CD4-positive, alpha-beta T cell treated with Interleukin-6 at 100 ng/mL for 8 hours (primary cell): Measurements from ENCODE around the gene TCOF1.
"Not testable (repeated sequence)": the region's sequence is repeated elsewhere in the genome, so short reads cannot be mapped to it uniquely, and the experiment has no call there.

Experiments used
- DNase-seq: peaks from one replicate; pipeline ENCODE4 v3.0.0-alpha.2; 2020; ENCODE audit warnings: mixed read lengths, low spot score

The TCOF1 gene

DNA sequence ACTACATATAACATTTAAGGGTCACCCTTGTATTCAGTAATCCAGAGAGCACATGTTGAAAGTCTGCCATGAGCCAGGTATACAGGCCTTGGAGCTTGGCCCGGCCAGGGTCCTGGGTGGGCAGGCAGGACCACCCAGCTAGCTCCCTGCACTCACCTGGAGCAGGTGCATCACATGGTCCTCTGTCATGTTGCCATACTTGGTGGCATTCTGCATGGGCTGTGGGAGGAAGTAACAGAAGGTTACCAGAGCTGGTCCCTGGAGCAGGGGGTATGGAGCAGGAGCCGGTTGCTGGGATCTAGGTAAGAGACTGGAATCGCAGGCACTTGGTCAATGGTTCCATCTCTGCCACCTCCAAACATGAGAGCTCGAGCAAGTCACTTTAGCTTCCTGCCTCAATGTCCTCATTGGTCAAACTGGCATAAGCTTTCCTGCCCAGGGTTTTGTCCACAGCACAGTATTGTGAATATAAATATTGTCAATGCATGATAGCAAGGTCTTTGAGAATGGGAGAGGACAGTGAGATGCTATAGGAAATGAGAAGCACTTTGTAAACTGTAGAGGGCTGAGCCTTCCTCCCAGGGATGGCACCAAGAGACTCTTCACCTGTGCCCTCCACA is 48.7 kb downstream of the TCOF1 start:
- no peak for DNase-seq

DNA sequence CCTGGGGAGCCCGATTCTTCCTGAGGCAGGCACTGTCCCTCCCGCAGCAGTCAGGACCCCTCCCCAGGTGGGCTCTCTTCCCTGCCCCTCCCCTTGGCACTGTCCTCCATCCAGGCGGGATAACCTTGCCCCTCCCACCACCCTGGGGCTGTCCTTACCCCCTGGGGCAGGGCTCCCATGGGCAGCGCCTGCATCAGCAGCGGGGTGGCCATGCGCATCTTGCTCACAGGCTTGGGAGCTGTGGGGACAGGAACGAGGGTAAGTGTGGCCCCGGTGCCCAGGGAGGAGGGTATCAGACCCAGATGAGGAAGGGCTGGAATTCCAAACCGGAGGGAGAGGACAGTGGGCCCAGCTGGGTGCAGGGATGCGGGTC is 49.2 kb downstream of the TCOF1 start:
- no peak for DNase-seq

DNA sequence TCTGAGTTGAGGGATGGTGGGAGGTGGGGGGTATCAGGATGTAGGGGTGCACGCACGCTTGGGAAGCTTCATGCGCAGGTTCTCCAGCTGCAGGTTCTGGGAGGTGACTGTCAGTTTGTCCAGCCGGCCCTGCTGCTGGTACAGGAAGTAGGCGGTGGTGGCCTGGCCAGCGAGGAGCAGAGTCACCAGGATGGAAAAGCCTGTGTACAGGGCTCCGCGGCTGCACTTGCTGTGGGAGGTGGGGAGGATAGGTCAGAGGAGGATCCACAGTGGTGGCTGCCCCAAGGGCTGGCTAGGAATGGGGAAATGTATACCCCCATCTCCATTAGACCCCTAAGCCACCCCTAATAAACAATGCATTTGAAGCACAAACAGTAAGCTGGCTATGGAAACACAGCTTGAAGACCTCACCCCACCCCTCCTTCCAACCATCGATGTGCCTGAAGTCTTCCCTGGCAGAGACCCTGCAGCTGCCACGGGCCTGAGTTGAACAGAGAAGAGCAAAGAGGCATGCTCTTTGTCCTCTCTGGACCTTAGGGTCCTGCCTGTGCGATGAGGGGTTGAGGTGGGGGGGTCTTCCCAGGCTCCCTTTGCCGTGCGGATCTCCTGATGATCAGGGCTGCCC is 49.7 kb downstream of the TCOF1 start:
- no peak for DNase-seq

DNA sequence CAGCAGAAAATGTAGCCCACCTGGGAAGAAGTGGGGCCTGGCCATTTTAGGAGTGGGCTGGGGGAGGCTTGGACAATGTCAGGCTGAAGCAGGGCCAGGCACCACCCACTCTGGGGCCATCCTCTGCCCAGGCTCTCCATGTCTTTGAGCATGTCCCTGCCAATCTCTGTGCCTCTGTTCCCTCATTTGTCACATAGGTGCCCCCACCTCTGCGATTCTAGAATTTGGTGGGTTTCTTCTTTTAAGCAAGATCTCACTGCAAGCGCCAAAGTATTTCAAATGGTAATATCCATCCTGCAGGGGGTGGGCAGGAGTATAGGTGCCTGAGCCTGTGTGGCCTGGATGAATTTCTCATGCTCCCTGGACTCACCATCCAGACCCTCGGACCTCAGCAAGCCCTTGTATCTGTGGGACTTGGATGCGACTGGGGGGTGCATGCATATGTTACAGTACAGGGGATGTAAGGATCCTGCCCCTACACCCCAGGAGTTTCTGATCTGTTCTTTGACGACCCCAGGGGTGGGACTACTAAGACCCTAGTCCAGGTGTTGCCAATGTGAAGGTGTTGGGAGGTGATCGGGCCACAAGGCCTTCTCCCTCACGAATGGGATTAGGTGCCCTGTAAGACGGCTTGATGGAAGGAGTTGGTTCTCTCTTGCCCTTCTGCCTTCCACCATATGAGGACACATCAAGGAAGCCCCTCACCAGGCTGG is 50.9 kb downstream of the TCOF1 start:
- no peak for DNase-seq

DNA sequence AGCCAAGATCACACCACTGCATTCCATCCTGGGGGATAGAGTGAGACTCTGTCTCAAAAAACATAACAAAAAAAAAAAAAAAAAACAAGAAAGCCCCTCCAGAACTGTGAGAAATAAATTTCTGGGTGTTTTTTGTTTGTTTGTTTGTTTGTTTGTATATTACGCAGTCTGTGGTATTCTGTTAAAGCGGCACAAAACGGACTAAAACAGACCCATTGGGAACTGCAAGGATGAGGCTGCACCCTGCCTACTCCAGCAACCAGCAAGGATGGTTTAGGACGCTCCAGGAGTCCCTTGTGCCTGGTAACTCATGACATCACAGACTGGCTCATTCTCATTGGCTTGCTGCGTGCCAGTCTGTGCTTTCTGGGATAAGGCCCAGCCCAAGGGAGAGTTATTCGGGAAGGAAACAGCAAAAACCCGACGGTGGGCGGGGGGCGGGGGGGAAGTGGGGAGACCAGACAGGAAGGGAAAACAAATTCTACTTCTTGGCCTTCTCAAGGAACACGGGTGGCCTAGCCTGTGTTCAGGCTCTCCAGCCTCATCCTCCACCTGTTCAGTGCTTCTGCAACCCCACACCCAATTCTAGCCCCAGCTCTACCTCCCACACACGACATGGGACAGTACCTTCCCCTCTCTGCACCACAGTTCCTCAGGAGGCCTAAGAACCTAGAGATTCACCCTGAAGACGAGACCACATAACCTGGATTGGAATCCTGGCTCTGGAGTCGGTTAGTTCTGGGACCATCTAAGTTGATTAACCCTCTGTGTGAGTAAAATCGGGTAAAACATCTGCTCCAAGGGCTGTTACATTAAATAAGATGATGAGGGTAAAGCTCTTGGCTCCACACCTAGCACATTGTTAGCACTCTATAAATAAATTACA is 52.4 kb downstream of the TCOF1 start:
- peak; percentile 55 for DNase-seq

DNA sequence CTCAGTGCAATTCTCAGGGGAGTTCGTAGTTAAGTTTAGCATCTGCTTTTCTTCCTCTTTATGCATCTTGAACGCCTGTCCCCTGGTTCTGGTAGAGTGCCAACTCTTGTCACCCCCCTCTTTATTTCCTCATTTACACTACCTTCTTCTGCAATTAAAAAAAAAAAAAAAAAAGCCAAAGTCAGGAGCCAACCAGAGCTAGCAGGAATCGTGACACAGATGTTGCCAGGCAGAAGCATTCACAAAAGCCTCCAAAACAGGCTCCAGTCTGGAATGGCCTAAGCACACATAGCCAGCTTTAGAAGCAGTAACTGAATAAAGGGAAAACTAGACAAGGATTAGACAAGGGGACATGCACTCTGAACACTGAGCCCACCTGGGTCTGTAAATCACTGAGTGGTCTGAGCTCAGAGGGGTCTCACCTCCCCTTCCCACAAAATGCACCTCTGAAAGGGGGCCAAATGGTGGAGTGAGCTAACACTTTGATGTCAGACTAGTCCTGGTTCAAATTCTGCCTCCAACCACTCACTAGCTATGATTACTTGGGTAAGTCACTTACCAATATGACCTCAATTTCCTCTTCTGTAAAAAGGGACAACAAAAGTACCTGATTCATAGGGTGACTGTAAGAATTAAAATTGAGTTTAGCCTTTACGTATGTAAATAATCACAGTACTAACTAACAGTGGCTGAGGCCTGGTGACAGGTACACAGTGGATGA is 53.2 kb downstream of the TCOF1 start:
- peak; percentile 63 for DNase-seq

DNA sequence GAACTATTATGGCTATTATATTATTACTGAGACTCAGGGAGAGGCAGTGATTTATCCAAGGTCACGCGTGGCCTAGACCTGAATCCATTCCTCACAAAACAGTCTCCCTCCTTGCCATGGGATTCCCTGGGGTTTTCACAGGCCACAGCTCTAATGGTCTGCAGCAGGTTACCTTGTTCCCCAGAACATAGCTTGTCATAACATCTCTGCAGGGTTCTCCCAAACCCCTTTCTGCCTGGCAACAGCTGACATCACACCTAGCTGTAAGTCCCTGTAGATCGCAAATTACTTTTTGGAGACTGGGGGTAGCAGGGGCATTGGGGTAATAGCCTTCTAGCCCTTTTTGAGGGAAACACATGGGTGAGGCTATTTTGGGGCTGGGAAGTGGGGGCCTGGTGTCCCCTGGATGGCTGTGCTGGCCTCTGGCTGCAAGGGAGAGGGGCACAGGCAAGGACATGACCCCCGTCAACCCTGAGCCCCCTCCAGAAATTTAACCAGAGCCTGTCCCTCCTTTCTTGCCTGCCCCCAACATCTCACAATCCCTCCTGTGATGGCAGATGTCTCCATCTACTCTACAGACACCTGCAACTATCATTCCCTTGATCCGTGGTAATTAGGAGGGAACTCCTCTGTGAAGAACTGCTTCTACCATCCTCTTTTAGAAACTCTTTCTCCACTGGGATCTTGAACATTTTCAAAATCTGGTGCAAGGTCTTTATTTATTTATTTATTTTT is 53.9 kb downstream of the TCOF1 start:
- DNase-seq = peak; percentile 62

DNA sequence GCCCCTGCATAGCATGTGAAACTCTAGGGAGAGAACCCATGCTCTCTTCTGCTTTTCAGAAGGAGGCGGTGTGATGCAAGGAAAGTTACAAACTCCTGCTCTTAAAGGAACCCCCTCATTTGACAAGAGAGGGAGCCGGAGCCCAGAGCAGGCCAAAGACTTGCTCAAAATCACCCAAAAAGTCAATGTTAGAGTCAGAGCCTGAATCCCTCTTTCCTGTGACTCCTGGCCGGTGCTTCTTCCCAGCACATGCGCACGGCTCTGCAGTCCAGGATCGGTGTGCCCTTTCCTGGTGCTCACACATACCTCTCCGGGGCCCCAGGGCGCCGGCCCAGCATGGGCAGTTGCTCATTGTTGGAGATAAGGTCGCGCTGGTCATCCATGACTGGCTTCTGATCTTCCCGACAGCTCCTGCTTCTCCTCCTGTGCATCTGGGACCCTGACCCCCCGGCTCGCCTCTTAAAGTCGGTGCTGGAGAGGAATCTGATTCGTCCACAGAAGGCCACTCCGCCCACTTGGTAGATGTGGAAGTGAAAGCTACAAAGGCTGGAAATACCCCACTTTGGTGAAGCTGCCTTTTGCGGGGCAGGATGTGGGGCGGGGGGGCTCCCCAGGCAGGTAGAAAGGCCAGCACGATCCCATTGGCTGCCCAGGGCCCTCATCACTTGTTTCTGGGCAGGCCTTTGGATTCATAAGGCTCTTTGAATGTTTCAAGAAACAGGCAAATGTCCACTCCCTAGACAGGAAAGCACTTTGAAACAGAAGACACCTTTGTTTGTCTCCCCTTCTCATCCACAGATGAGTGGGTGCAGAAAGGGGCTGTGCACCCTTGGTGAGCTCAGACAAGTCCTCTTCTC is 55.0 kb downstream of the TCOF1 start, which contains the start of gene CD74:
TSS of gene CD74 (minus strand) at position 592 of the 857 bp plus-strand sequence. CDS start at position 431, 161 bp downstream.
- peak; percentile 95 for DNase-seq

DNA sequence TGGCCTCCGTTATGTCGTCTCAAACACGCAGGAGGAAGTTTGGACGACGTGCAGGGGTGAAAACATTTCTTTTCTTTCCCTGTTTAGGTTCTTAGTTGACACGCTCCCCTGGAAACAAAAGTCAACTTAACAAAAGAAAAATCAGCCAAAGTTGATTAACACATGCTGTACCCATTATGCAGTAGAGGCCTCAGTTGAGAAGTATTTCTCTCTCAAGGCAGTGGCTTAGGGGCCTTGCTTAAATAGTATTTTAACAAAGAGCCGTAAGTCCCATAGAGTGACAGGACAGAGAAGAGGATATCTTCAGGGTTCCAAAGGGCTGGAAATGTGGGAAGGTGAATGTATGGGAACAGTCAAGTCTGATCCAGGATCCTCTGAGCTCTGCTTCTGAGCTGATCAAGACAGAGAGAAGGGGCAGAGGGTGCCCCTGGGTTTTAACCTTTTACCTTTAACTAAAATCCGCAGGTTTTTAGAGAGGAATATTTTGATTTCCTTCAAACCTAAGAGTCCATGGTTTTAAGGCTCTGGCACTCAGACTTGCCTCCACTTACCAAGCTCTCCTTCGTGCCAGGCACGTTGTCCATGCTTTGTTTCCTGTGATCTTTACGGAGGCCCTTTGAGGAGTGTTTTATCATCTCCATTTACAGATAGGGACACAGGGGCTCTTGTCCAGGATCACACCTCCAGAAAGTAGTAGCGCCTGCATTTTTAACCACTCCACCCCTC is 55.8 kb downstream of the TCOF1 start:
- no peak for DNase-seq

DNA sequence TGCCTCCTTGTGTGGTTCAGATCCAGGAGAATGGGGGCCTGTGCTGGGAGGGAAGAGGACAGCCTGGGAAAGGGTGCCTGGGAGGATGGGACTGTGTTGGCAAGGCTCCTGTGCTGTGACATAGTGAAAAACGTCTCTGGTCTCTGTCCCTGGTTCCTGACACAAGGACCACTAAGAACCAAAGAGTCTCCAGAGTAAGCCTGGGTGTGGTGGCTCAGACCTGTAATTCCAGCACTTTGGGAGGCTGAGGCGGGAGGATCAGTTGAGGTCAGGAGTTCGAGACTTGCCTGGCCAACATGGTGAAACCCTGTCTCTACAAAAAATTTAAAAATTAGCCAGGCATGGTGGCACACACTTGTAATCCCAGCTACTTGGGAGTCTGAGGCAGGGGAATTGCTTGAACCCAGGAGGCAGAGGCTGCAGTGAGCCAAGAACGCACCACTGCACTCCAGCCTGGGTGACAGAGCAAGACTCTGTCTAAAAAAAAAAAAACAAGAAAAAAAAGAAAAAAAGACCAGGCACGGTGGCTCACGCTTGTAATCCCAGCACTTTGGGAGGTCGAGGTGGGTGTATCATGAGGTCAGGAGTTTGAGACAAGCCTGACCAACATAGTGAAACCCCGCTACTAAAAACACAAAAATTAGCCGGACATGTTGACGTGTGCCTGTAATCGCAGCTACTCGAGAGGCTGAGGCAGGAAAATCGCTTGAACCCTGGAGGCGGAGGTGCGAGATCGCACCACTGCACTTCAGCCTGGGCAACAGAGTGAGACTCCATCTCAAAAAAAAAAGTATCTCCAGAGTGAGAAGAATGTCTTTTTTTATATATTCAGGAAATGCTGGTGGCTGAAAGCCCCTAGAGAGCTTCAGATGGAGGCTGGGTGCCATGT is 56.6 kb downstream of the TCOF1 start:
- not testable (repeated sequence) for DNase-seq

DNA sequence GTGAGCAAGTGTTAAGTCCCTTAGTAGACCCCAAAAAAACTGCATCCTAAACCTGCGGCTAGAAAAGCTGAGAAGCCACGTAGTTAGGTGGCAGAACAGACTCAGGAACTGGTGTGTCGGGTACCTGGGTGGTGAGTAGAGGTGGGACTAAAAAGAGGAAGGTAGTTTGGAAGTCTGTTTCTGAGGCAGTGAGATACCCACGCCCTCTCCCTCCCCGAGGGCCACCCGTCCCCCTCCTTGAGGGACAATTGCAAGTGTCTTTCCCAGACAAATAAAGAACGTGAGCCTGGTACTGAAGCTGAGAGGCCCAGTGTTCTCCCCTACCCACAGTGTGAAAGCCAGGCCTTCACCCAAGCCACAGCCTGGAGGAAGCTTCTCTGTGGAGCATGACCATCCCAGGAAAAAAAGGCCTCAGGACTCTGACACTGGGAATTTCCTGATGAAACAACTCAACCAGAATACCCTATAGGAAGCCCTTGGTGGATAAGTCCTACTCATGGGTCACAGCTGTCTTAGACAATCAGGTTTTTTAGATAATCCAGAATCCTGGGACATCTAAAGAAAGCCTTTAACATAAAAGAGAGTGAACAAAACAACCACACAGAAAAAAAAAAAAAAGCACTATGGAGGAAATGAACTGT is 62.3 kb downstream of the TCOF1 start:
- no peak for DNase-seq

DNA sequence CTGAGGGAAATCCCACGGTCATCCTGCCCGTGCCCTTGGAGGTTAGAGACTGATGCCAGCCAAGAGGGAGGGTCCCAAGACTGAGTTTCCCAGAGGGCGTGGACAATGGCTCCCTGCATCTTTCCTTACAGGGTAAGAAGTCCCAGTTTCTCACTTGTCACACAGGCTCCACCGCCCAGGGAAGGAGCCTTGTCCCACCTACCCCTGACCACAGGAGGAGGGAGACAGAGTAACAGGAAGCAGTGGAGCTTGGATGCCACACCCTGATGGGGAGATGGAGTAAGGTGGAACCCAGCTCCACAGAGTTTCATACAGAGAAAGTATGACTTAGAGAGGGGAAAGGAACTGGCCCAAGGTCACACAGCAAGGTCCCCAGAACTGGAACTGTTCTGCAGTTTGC is 64.6 kb downstream of the TCOF1 start:
- DNase-seq = no peak

DNA sequence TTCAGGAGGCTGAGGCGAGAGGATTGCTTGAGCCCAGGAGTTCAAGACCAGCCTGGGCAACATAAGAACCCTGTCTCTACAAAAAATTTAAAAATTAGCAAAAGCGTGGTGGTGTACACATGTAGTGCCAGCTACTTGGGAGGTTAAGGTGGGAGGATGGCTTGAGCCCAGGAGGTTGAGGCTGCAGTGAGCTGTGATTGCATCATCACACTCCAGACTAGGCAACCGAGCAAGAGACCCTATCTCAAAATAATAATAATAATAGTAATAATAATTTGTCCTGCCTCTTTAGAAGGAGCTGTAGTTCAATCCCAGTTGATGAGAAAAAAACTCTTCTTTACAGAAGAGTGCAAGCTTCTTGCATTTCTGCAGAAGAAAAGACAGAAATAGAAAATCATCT is 65.3 kb downstream of the TCOF1 start:
- no peak for DNase-seq

DNA sequence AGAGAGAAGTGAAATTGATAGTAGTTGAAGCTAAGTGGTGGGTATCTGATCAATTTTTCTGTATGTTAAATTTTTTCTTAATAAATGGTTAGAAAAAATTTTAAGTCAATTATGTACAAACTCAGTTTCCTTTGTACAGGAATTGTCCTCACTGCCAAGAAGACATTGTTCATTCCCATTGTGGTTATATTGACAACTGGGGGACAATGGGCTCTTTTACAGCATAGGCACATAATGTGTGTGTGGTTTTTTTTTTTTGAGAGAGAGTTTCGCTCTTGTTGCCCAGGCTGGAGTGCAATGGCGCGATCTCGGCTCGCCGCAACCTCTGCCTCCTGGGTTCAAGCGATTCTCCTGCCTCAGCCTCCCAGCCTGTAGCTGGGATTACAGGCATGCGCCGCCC is 68.7 kb downstream of the TCOF1 start:
- not testable (repeated sequence) for DNase-seq

DNA sequence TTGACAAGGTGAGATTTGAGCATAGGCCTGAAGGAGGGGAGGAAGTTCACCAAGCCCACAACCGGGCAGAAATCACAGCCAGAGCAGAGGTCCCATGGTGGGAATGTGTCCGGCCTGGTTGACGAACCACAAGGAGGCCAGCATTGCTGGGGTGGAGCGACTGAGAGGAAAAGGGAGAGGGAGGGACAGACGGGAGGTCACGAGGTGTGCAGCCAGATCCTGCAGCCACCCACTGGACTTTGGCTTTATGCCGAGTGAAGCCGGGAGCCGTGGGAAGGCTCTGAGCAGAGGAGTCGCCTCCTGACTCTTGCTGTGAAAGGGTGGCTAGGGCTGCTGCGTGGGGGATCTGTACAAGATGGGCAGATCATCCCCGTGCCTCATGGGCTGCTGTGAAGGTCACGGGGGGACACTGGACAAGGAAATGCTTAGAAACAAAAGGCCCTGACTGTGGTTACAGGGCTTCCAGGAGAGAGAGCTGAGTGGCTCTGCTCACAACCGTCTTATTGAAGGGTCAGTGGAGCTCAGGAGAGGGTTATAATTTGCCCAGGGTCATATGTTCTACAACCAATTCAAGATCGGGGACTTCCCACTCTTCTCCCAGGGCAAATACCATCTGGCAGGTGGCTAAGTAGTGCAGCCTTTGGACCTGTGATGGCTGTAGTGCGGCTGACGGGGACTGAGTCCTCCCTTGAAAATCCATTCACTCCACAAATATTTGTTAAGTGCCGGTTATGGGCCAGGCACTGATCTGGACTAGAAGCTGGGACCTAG is 70.8 kb downstream of the TCOF1 start:
- no peak for DNase-seq

DNA sequence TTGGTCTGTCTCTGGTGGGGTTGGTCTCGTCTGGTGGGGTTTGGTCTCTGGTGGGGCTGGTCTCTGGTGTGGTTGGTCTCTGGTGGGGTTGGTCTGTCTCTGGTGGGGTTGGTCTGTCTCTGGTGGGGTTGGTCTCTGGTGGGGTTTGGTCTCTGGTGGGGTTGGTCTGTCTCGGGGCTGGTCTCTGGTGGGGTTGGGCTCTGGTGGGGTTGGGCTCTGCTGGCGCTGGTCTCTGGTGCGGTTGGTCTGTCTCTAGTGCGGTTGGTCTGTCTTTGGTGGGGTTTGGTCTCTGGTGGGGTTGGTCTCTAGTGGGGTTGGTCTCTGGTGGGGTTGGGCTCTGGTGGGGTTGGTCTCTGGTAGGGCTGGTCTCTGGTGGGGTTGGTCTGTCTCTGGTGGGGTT is 71.5 kb downstream of the TCOF1 start:
- DNase-seq = no peak

DNA sequence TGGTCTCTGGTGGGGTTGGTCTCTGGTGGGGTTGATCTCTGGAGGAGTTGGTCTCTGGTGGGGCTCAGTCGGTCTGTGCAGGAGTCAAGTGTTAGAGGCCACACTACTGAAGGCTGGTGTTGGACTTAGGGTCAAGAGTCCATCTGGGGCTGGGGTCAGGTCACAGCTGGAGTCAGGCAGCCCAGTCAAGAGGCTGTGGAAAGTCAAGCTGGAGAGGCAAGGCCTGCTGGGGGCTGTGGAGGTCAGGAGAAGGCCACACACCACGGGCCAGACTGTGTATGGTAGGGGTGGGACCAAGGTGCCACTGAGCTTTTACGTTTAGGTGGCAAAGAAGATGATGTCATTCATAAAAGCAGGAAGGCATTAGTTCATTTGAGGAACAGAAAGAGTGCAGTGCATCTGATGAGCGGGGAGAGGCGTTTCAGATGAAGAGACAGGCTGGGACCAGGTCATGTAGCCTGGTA is 71.9 kb downstream of the TCOF1 start:
- DNase-seq = no peak
